Astrocyte of the hippocampus (primary cell): Measurements from ENCODE around the gene PIMREG.

Source experiments
- DNase-seq: peaks from one replicate; pipeline ENCODE4 v3.0.0; 2011; ENCODE audit warnings: low read depth, low spot score

PIMREG gene

GRCh38 chr17:6443692-6444570 is at the start of gene PIMREG:
Gene PIMREG (plus strand): TSS chr17:6444455. CDS start chr17:6445111, 656 bp downstream.
- DNase-seq = peak; percentile 100

GRCh38 chr17:6398955-6399354 is 45.3 kb upstream of the PIMREG start:
- no peak for DNase-seq

- DNase-seq = no peak
Observed at GRCh38 chr17:6402258-6402657, 42.0 kb upstream of the PIMREG start.

GRCh38 chr17:6408276-6408675 is 36.0 kb upstream of the PIMREG start:
- no peak for DNase-seq

- no peak for DNase-seq
Observed at GRCh38 chr17:6408735-6409134, 35.5 kb upstream of the PIMREG start.

GRCh38 chr17:6413065-6413464 is 31.2 kb upstream of the PIMREG start:
- DNase-seq = peak; percentile 77

GRCh38 chr17:6415616-6416015 is 28.6 kb upstream of the PIMREG start:
- no peak for DNase-seq

- DNase-seq = peak; percentile 33
Observed at GRCh38 chr17:6420173-6420641, 24.0 kb upstream of the PIMREG start.

GRCh38 chr17:6421700-6422604 is 22.3 kb upstream of the PIMREG start:
- DNase-seq = peak; percentile 88

- DNase-seq = no peak
Observed at GRCh38 chr17:6422654-6423241, 21.5 kb upstream of the PIMREG start.

GRCh38 chr17:6423931-6424330 is 20.3 kb upstream of the PIMREG start:
- DNase-seq = no peak

GRCh38 chr17:6425407-6425806 is 18.8 kb upstream of the PIMREG start:
- no peak for DNase-seq

GRCh38 chr17:6426356-6427101 is 17.7 kb upstream of the PIMREG start:
- no peak for DNase-seq

- DNase-seq = peak; percentile 75
Observed at GRCh38 chr17:6427279-6427781, 16.9 kb upstream of the PIMREG start.

GRCh38 chr17:6428207-6428965 is 15.9 kb upstream of the PIMREG start:
- no peak for DNase-seq

- DNase-seq = no peak
Observed at GRCh38 chr17:6429266-6429665, 15.0 kb upstream of the PIMREG start.

- DNase-seq = no peak
Observed at GRCh38 chr17:6430769-6431168, 13.5 kb upstream of the PIMREG start.

GRCh38 chr17:6435051-6435450 is 9.2 kb upstream of the PIMREG start, which contains the start of gene AIPL1:
Gene AIPL1 (minus strand): TSS chr17:6435121. CDS start chr17:6435104, 17 bp downstream.
- no peak for DNase-seq

- peak; percentile 81 for DNase-seq
Observed at GRCh38 chr17:6435968-6436367, 8.3 kb upstream of the PIMREG start.

- DNase-seq = no peak
Observed at GRCh38 chr17:6437466-6437865, 6.8 kb upstream of the PIMREG start.
